HCT116 (cell line): ENCODE measurements around the gene PTPN21. TPM values are rescaled to one million over a fixed set of nuclear protein-coding genes. Genes with fewer than 3 reads are reported as not detected.

ENCODE experiments used
- ATAC-seq: fragments of 200-7000 bp; cut with Tn5 transposase; 2 replicates; pipeline ENCODE4 v1.9.1; 2020; ENCODE audit warnings: mild to moderate bottlenecking, moderate library complexity
- BruUV-seq: library from RNA; stranded (reverse); fragments of 400-500 nt; replicated peaks from 2 replicates; lab custom pipeline; 2021; lab: Mats Ljungman, UMichigan
- CTCF ChIA-PET: fragments of 300-600 bp; sonication (Branson Sonifier 250); formaldehyde crosslinking; loops from one replicate; lab custom pipeline; 2021; ENCODE audit warnings: antibody characterized with exemption; lab: Charles Lee
- POLR2A ChIA-PET: fragments of 300-600, 350-600 bp; sonication (Branson Sonifier 250); formaldehyde crosslinking; loops from one replicate; lab custom pipeline; 2021; ENCODE audit warnings: antibody characterized with exemption; lab: Charles Lee
- RAD21 ChIA-PET, 2 experiments: fragments of 300-600 bp; sonication (Branson Sonifier 250); formaldehyde crosslinking; loops; one replicate each; lab custom pipeline; 2023; ENCODE audit warnings: low total read pairs in 2 of 2; ENCODE audit not compliant: uncharacterized antibody in 2 of 2, unreplicated experiment in 2 of 2, low non-redundant PET in 1 of 2; lab: Charles Lee
- DNase-seq: peaks from one replicate; pipeline ENCODE4 v3.0.0-alpha.2; 2010; ENCODE audit warnings: low read depth, low spot score
- H2AFZ ChIP-seq: fragments of 200-600 bp; shearing (Covaris generic), sonication (generic); 2 replicates; pipeline ENCODE4 v1.6.1; 2017; ENCODE audit warnings: low read depth, mixed run types, mixed read lengths, antibody characterized with exemption, low read length; ENCODE audit not compliant: poor library complexity, severe bottlenecking
- H3K27ac ChIP-seq: 2 replicates; pipeline ENCODE4 v1.5.1; 2012; ENCODE audit warnings: low read depth, low read length
- H3K27me3 ChIP-seq: fragments of 200-600 bp; sonication (generic); 2 replicates; pipeline ENCODE4 v1.6.1; 2016; ENCODE audit warnings: mixed run types, low read length, mixed read lengths; ENCODE audit not compliant: insufficient read depth
- H3K36me3 ChIP-seq, 2 experiments: fragments of 200-500 bp in 1 of 2; fragments of 200-600 bp in 1 of 2; sonication (Bioruptor generic) in 1 of 2; sonication (generic) in 1 of 2; 2 replicates each; pipeline versions ENCODE4 v1.5.1 to v1.6.1; 2014 to 2016; ENCODE audit warnings: low read length in 2 of 2, inconsistent platforms in 1 of 2, mixed read lengths in 1 of 2, mixed run types in 1 of 2; ENCODE audit not compliant: insufficient read depth in 2 of 2, control insufficient read depth in 1 of 2
- H3K4me1 ChIP-seq, 2 experiments: fragments of 200-600 bp in 1 of 2; sonication (generic) in 1 of 2; 2 replicates each; pipeline versions ENCODE4 v1.5.1 to v1.6.1; 2012 to 2017; ENCODE audit warnings: low read length in 2 of 2, inconsistent platforms in 1 of 2, mild to moderate bottlenecking in 1 of 2, mixed read lengths in 1 of 2, mixed run types in 1 of 2, moderate library complexity in 1 of 2; ENCODE audit not compliant: insufficient read depth in 2 of 2, control insufficient read depth in 1 of 2
- H3K4me2 ChIP-seq: fragments of 200-600 bp; sonication (generic); 2 replicates; pipeline ENCODE4 v1.6.1; 2017; ENCODE audit warnings: mixed run types, low read length, mixed read lengths
- H3K4me3 ChIP-seq, 2 experiments: fragments of 200-600 bp in 1 of 2; sonication (generic) in 1 of 2; replicated peaks in 1 of 2; 2 replicates each; pipeline ENCODE4 v1.5.1; 2011 to 2016; ENCODE audit warnings: low read length in 2 of 2, control low read depth in 1 of 2, low read depth in 1 of 2, mild to moderate bottlenecking in 1 of 2, mixed read lengths in 1 of 2, mixed run types in 1 of 2
- H3K79me2 ChIP-seq: fragments of 200-600 bp; sonication (generic); 2 replicates; pipeline ENCODE4 v1.6.1; 2017; ENCODE audit warnings: mild to moderate bottlenecking, mixed run types, low read length, moderate library complexity, mixed read lengths; ENCODE audit not compliant: insufficient read depth
- H3K9ac ChIP-seq: fragments of 200-600 bp; sonication (generic); 2 replicates; pipeline ENCODE4 v1.6.1; 2016; ENCODE audit warnings: low read length, mixed read lengths
- H3K9me2 ChIP-seq: fragments of 200-600 bp; sonication (generic), shearing (Covaris generic); 2 replicates; pipeline ENCODE4 v1.6.1; 2017; ENCODE audit warnings: mixed run types, mild to moderate bottlenecking, moderate library complexity; ENCODE audit not compliant: insufficient read depth
- H3K9me3 ChIP-seq, 2 experiments: fragments of 200-500 bp in 1 of 2; fragments of 200-600 bp in 1 of 2; sonication (Bioruptor generic) in 1 of 2; sonication (generic) in 1 of 2; 2 replicates each; pipeline ENCODE4 v1.6.1; 2014 to 2017; ENCODE audit warnings: low read length in 2 of 2, mixed read lengths in 2 of 2, inconsistent platforms in 1 of 2, low read depth in 1 of 2, mild to moderate bottlenecking in 1 of 2, mixed run types in 1 of 2, moderate library complexity in 1 of 2; ENCODE audit not compliant: control insufficient read depth in 1 of 2, insufficient read depth in 1 of 2
- H4K20me1 ChIP-seq: fragments of 200-600 bp; sonication (generic), shearing (Covaris generic); 2 replicates; pipeline ENCODE4 v1.6.1; 2017; ENCODE audit warnings: mixed run types, mild to moderate bottlenecking, moderate library complexity; ENCODE audit not compliant: insufficient read depth
- ATF3 ChIP-seq: IDR thresholded peaks from 2 replicates; pipeline ENCODE4 v1.6.1; 2012
- CEBPB ChIP-seq: IDR thresholded peaks from 2 replicates; pipeline ENCODE4 v1.6.1; 2012; ENCODE audit warnings: low read depth
- CTCF ChIP-seq, 3 experiments: fragments of 200-600 bp in 1 of 3; sonication (generic) in 1 of 3; IDR thresholded peaks in 2 of 3; conservative IDR thresholded peaks in 1 of 3; 2 replicates each; pipeline ENCODE4 v1.5.1; 2012 to 2017; ENCODE audit warnings: low read depth in 2 of 3, low read length in 2 of 3, antibody characterized with exemption in 1 of 3, borderline replicate concordance in 1 of 3, control low read depth in 1 of 3, mild to moderate bottlenecking in 1 of 3, mixed read lengths in 1 of 3, mixed run types in 1 of 3, moderate library complexity in 1 of 3; ENCODE audit not compliant: insufficient read depth in 1 of 3
- EGR1 ChIP-seq: IDR thresholded peaks from 2 replicates; pipeline ENCODE4 v1.6.1; 2012; ENCODE audit warnings: low read depth
- EZH2 ChIP-seq: fragments of 200-600 bp; sonication (generic); IDR thresholded peaks from 2 replicates; pipeline ENCODE4 v1.6.1; 2017; ENCODE audit warnings: antibody characterized with exemption, mixed run types
- FOSL1 ChIP-seq: IDR thresholded peaks from 2 replicates; pipeline ENCODE4 v1.6.1; 2012; ENCODE audit warnings: low read depth
- JUND ChIP-seq: IDR thresholded peaks from 2 replicates; pipeline ENCODE4 v1.6.1; 2012
- MAX ChIP-seq: IDR thresholded peaks from 2 replicates; pipeline ENCODE4 v1.6.1; 2012
- RAD21 ChIP-seq: IDR thresholded peaks from 2 replicates; pipeline ENCODE4 v1.6.1; 2012; ENCODE audit warnings: low read depth, mild to moderate bottlenecking
- SIN3A ChIP-seq: IDR thresholded peaks from 2 replicates; pipeline ENCODE4 v1.6.1; 2012; ENCODE audit warnings: low read depth
- SP1 ChIP-seq: IDR thresholded peaks from 2 replicates; pipeline ENCODE4 v1.6.1; 2012; ENCODE audit warnings: low read depth
- TCF7L2 ChIP-seq: IDR thresholded peaks from 2 replicates; pipeline ENCODE4 v1.7.0; 2011; ENCODE audit warnings: borderline replicate concordance, inconsistent platforms; ENCODE audit not compliant: insufficient read depth, insufficient read length; ENCODE audit errors: extremely low read depth
- YY1 ChIP-seq: IDR thresholded peaks from 2 replicates; pipeline ENCODE4 v1.6.1; 2011; ENCODE audit warnings: low read length, low read depth, moderate library complexity, mild to moderate bottlenecking; ENCODE audit not compliant: insufficient replicate concordance; ENCODE audit errors: extremely low read depth
- intact Hi-C: fragments of 100-400 bp; cut with micrococcal nuclease; formaldehyde crosslinking; loops from 2 replicates; pipeline ENCODE4 v1.10.0; 2022
- total RNA-seq: library from RNA; stranded (reverse); gene quantifications from one replicate; pipeline ENCODE4 v1.2.1, GENCODE V29; 2021; ENCODE audit not compliant: unreplicated experiment

PTPN21 gene
- total RNA-seq, 1 experiment from 2014 or later = 7.6 TPM

- ChIA-PET POLR2A (no interaction called here), CTCF (interaction anchor here (1.2 kb wide), 1 partner anchor 248 kb away, joined by 4 read pairs; no protein-coding TSS in a partner anchor), RAD21 (no interaction called here)
- H3K36me3 ChIP-seq = peaks cover 0 to 3% of the 10 kb centered on the region in 2 experiments; a peak in 1 of 4 replicates
- H3K4me3 ChIP-seq = no peak overlapping the region
- H3K4me2 ChIP-seq = no peak overlapping the region
- ATAC-seq (no peak), DNase-seq (no peak)
- BruUV-seq = no TSS peak
- H3K79me2 ChIP-seq = no peaks in the 10 kb centered on the region
- H3K27me3 ChIP-seq = no peaks in the 10 kb centered on the region
- no peak overlapping the region for H2AFZ ChIP-seq
- no peaks in the 10 kb centered on the region for H3K4me1 ChIP-seq
- no peaks in the 10 kb centered on the region for H3K9me2 ChIP-seq
- intact Hi-C loops = loop anchor here (1.0 to 10.0 kb wide), 4 partner anchors 248 to 1120 kb away; no protein-coding TSS in a partner anchor
- peak; percentile 17 to 56 (median 38); a peak in 3 of 6 replicates for TF ChIP-seq CTCF (IDR thresholded peaks at IDR 0.05 in 2 of 3, conservative IDR thresholded peaks at IDR 0.05 in 1 of 3; ENCODE audit: borderline replicate concordance in 1 of 3, insufficient read depth in 1 of 3, low read depth in 2 of 3, low read length in 2 of 3)
- peak; percentile 28; the same call in 1 of the 2 replicates for TF ChIP-seq RAD21
- TF ChIP-seq JUND = no peak
- no peaks in the 10 kb centered on the region for H4K20me1 ChIP-seq
- H3K27ac ChIP-seq = no peak overlapping the region
- H3K9ac ChIP-seq = no peak overlapping the region
- H3K9me3 ChIP-seq = no peaks in the 10 kb centered on the region
These were observed 117.1 kb downstream of the PTPN21 start for GRCh38 chr14:88437658-88438057.

GRCh38 chr14:88430976-88431375 lies 123.8 kb downstream of the PTPN21 start:
- Histone ChIP-seq H3K27ac (no peak overlapping the region), H3K36me3 (no peaks in the 10 kb centered on the region), H3K4me1 (no peaks in the 10 kb centered on the region), H3K9me2 (no peaks in the 10 kb centered on the region), H3K27me3 (no peaks in the 10 kb centered on the region), H3K4me2 (no peak overlapping the region), H3K9me3 (no peaks in the 10 kb centered on the region), H3K9ac (no peak overlapping the region), H3K79me2 (no peaks in the 10 kb centered on the region), H2AFZ (no peak overlapping the region), H4K20me1 (no peaks in the 10 kb centered on the region), H3K4me3 (no peak overlapping the region)
- no peak for ATAC-seq
- ChIA-PET RAD21 (no interaction called here), POLR2A (no interaction called here), CTCF (no interaction called here)
- no peak for DNase-seq
- intact Hi-C loops = loop anchor here (10.0 kb wide), 1 partner anchor 416 kb away; no protein-coding TSS in a partner anchor
- no TSS peak for BruUV-seq
- TF ChIP-seq SP1 (no peak), EGR1 (no peak), FOSL1 (no peak), YY1 (no peak), SIN3A (no peak), RAD21 (no peak), CEBPB (no peak), MAX (no peak), EZH2 (no peak), ATF3 (no peak), TCF7L2 (no peak), CTCF (IDR thresholded peaks at IDR 0.05 in 2 of 3, conservative IDR thresholded peaks at IDR 0.05 in 1 of 3; ENCODE audit: borderline replicate concordance in 1 of 3, insufficient read depth in 1 of 3, low read depth in 2 of 3, low read length in 2 of 3) (no peak)
